ENCODE measurements around the gene PXMP4. TPM values are rescaled to one million over a fixed set of nuclear protein-coding genes. Genes with fewer than 3 reads are reported as not detected.

PXMP4 gene
- polyA plus RNA-seq, 1 donor (not counting 4 experiments of a cell fraction or from before 2014, with no cell fraction given) = 3.2 TPM

DNA sequence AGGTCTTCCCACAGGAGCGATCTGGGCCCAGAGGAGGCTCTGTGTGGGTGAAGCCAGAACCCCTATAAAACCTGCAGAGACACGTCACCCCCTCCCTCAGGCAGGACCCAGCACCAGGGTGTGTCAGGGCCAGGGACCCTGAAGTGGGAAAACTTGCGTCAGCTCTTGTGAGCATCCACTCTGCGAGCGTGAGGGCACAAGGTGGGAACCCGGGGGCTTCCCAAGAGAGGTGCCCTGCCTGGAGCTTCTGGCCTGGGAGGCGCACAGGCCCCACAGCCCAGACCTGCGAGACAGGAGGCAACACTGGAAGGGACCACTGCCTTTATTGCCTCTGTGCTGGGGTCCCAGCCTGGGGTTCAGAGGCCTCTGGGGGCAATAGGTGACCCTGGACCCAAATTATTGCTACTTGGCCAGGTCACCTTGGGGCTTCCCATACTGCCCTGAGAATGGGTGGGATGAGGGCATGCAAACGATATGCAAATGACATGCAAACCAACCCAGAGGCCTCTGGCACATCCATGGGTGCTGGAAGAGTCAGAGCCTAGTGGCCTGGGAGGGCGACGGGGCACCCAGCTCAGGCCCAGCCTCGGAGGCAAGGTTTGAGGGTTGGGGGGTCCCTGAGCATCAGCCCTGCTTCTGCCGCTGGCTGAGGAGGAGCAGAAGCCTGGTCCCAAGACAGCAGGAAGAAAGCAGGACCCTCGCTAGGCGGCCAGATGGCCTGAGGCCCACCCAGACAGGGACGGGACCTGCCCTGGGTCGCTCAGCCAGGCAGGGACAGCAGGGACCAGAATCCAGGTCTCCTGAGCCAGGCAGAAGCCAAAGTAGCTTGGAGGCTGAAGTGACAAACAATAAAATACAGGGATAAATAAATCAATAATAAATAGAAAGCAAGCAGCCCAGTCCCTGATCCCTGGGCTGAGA, 63.1 kb downstream of the PXMP4 start:
- DNase-seq (ENCODE audit: low read depth, low spot score) = no peak
- dilution Hi-C loops (cut with MboI; ENCODE audit: extremely low pct_ligation_motif_present, low sequenced_read_pairs) = no loop called here
- FAIRE-seq = no peak

DNA sequence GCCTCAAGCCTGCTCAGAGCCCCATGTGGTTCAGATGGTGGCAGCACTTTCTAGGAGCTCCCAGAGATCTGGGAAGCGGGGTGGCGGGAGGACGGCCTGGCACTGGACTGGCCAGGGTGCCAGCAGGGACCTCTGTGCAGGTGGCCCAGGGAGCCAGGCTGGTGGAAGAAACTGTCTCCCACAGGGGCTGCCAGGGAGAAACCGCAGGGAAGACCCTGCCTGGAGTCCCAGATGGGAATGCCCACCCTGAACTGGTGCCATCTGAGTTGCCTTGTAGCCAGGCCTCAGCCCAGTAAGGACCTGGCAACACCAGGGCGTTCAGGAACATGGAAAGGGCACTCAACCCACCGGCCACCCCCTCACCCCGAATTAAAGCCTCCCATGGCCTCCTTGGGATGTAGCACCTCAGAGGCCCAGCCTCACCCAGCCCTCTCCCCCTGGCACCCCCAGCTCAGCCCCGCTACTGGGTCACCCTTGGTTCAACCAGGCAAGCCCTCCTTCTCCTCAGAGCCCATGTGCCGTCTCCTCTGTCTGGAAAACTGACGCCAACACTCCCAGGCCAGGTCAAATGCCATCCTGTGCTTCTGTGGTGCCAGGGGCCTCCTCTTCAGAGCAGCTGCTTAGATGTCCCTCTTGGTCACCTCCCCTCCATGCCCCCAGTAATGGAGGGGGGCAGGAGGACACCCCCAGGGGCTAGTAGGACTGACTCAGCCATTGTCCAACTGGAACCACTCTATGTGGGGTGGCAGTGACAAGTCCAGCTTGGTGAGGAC, 63.9 kb downstream of the PXMP4 start:
- H3K27me3 ChIP-seq (ENCODE audit: control insufficient read depth, extremely low read depth, insufficient read depth, low read length) = no peaks in the 10 kb centered on the region
- FAIRE-seq (no peak), DNase-seq (ENCODE audit: low read depth, low spot score) (no peak)
- H3K27ac ChIP-seq (ENCODE audit: control insufficient read depth, insufficient read depth, low read length) = no peak overlapping the region
- H3K36me3 ChIP-seq (ENCODE audit: control insufficient read depth in 2 of 2, extremely low read depth in 1 of 2, insufficient read depth in 2 of 2, low read length in 2 of 2) = no peaks in the 10 kb centered on the region
- no peak overlapping the region for H3K9ac ChIP-seq (ENCODE audit: control insufficient read depth, extremely low read depth, insufficient read depth, low read length)
- peaks cover 9% of the 10 kb centered on the region for H3K4me1 ChIP-seq (ENCODE audit: control insufficient read depth, extremely low read depth, insufficient read depth, low read length)
- dilution Hi-C loops (cut with MboI; ENCODE audit: extremely low pct_ligation_motif_present, low sequenced_read_pairs) = no loop called here
- no peak for TF ChIP-seq EZH2 (IDR thresholded peaks at IDR 0.05; ENCODE audit: low read length)
- TF ChIP-seq, protein P1, sequence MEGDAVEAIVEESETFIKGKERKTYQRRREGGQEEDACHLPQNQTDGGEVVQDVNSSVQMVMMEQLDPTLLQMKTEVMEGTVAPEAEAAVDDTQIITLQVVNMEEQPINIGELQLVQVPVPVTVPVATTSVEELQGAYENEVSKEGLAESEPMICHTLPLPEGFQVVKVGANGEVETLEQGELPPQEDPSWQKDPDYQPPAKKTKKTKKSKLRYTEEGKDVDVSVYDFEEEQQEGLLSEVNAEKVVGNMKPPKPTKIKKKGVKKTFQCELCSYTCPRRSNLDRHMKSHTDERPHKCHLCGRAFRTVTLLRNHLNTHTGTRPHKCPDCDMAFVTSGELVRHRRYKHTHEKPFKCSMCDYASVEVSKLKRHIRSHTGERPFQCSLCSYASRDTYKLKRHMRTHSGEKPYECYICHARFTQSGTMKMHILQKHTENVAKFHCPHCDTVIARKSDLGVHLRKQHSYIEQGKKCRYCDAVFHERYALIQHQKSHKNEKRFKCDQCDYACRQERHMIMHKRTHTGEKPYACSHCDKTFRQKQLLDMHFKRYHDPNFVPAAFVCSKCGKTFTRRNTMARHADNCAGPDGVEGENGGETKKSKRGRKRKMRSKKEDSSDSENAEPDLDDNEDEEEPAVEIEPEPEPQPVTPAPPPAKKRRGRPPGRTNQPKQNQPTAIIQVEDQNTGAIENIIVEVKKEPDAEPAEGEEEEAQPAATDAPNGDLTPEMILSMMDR (optimal IDR thresholded peaks at IDR 0.05 in 1 of 3, IDR thresholded peaks at IDR 0.05 in 1 of 3, conservative IDR thresholded peaks at IDR 0.05 in 1 of 3; ENCODE audit: extremely low read depth in 1 of 3, insufficient read depth in 2 of 3, low read length in 3 of 3) = no peak
- no peaks in the 10 kb centered on the region for H3K9me1 ChIP-seq (ENCODE audit: control insufficient read depth, extremely low read depth, insufficient read depth, low read length)
- no peaks in the 10 kb centered on the region for H4K20me1 ChIP-seq (ENCODE audit: control insufficient read depth, extremely low read depth, insufficient read depth, low read length)
- no peak overlapping the region for H3K4me2 ChIP-seq (ENCODE audit: control insufficient read depth, extremely low read depth, insufficient read depth, low read depth, low read length)
- no peak overlapping the region for H2AFZ ChIP-seq (ENCODE audit: control insufficient read depth, low read length)
- H3K9me3 ChIP-seq (ENCODE audit: control insufficient read depth, low read depth, low read length) = no peaks in the 10 kb centered on the region
- H3K4me3 ChIP-seq (ENCODE audit: control insufficient read depth in 2 of 3, extremely low read depth in 1 of 3, insufficient read depth in 2 of 3, low read depth in 1 of 3, low read length in 3 of 3) = no peak overlapping the region
- no peaks in the 10 kb centered on the region for H3K79me2 ChIP-seq (ENCODE audit: control insufficient read depth, insufficient read depth, low read length)

More for the DNA sequence above, 63.1 kb downstream of the PXMP4 start:
- no peak for TF ChIP-seq EZH2 (IDR thresholded peaks at IDR 0.05; ENCODE audit: low read length)
- TF ChIP-seq, protein P1 (optimal IDR thresholded peaks at IDR 0.05 in 1 of 3, IDR thresholded peaks at IDR 0.05 in 1 of 3, conservative IDR thresholded peaks at IDR 0.05 in 1 of 3; ENCODE audit: extremely low read depth in 1 of 3, insufficient read depth in 2 of 3, low read length in 3 of 3) = no peak
- H3K9me1 ChIP-seq (ENCODE audit: control insufficient read depth, extremely low read depth, insufficient read depth, low read length) = no peaks in the 10 kb centered on the region
- H3K4me1 ChIP-seq (ENCODE audit: control insufficient read depth, extremely low read depth, insufficient read depth, low read length) = peaks cover 7% of the 10 kb centered on the region
- H3K36me3 ChIP-seq (ENCODE audit: control insufficient read depth in 2 of 2, extremely low read depth in 1 of 2, insufficient read depth in 2 of 2, low read length in 2 of 2) = no peaks in the 10 kb centered on the region
- no peak overlapping the region for H3K4me3 ChIP-seq (ENCODE audit: control insufficient read depth in 2 of 3, extremely low read depth in 1 of 3, insufficient read depth in 2 of 3, low read depth in 1 of 3, low read length in 3 of 3)
- H3K27me3 ChIP-seq (ENCODE audit: control insufficient read depth, extremely low read depth, insufficient read depth, low read length) = no peaks in the 10 kb centered on the region
- H2AFZ ChIP-seq (ENCODE audit: control insufficient read depth, low read length) = no peak overlapping the region
- no peak overlapping the region for H3K27ac ChIP-seq (ENCODE audit: control insufficient read depth, insufficient read depth, low read length)
- H3K79me2 ChIP-seq (ENCODE audit: control insufficient read depth, insufficient read depth, low read length) = no peaks in the 10 kb centered on the region
- H3K4me2 ChIP-seq (ENCODE audit: control insufficient read depth, extremely low read depth, insufficient read depth, low read depth, low read length) = no peak overlapping the region
- no peaks in the 10 kb centered on the region for H3K9me3 ChIP-seq (ENCODE audit: control insufficient read depth, low read depth, low read length)
- no peaks in the 10 kb centered on the region for H4K20me1 ChIP-seq (ENCODE audit: control insufficient read depth, extremely low read depth, insufficient read depth, low read length)
- H3K9ac ChIP-seq (ENCODE audit: control insufficient read depth, extremely low read depth, insufficient read depth, low read length) = no peak overlapping the region
